ENCODE measurements around the gene C1orf115. TPM values are rescaled to one million over a fixed set of nuclear protein-coding genes. Genes with fewer than 3 reads are reported as not detected.
"Not testable (repeated sequence)": the region's sequence is repeated elsewhere in the genome, so short reads cannot be mapped to it uniquely, and the experiment has no call there.

C1orf115 gene
- total RNA-seq, 1 experiment from 2014 or later = 4.2 TPM

- H3K36me3 ChIP-seq (replicated peaks; ENCODE audit: control insufficient read depth, insufficient read depth, low read length) = no peaks in the 10 kb centered on the region; the same call in 1 of the 2 replicates
- DNase-seq = no peak
- H3K4me3 ChIP-seq (ENCODE audit: insufficient read depth, low read depth, low read length) = no peak overlapping the region
- H3K27me3 ChIP-seq (ENCODE audit: control insufficient read depth, insufficient read depth, low read length) = no peaks in the 10 kb centered on the region; the same call in 1 of the 2 replicates
Observed at GRCh38 chr1:220701974-220702373, 11.8 kb downstream of the C1orf115 start.

- DNase-seq = no peak
- no peaks in the 10 kb centered on the region for H3K36me3 ChIP-seq (replicated peaks; ENCODE audit: control insufficient read depth, insufficient read depth, low read length)
- H3K27me3 ChIP-seq (ENCODE audit: control insufficient read depth, insufficient read depth, low read length) = no peaks in the 10 kb centered on the region; the same call in 1 of the 2 replicates
- no peak overlapping the region for H3K4me3 ChIP-seq (ENCODE audit: insufficient read depth, low read depth, low read length)
Observed at GRCh38 chr1:220702733-220703270, 12.6 kb downstream of the C1orf115 start.

- no peaks in the 10 kb centered on the region for H3K36me3 ChIP-seq (replicated peaks; ENCODE audit: control insufficient read depth, insufficient read depth, low read length)
- no peak for DNase-seq
- no peak overlapping the region for H3K4me3 ChIP-seq (ENCODE audit: insufficient read depth, low read depth, low read length)
- H3K27me3 ChIP-seq (ENCODE audit: control insufficient read depth, insufficient read depth, low read length) = no peaks in the 10 kb centered on the region; the same call in 1 of the 2 replicates
Observed at GRCh38 chr1:220703305-220703704, 13.1 kb downstream of the C1orf115 start.

GRCh38 chr1:220705782-220706181 lies 15.6 kb downstream of the C1orf115 start:
- H3K4me3 ChIP-seq (ENCODE audit: insufficient read depth, low read depth, low read length) = no peak overlapping the region
- no peaks in the 10 kb centered on the region; the same call in 1 of the 2 replicates for H3K27me3 ChIP-seq (ENCODE audit: control insufficient read depth, insufficient read depth, low read length)
- DNase-seq = no peak
- H3K36me3 ChIP-seq (replicated peaks; ENCODE audit: control insufficient read depth, insufficient read depth, low read length) = no peaks in the 10 kb centered on the region

GRCh38 chr1:220706480-220706879 lies 16.3 kb downstream of the C1orf115 start:
- H3K36me3 ChIP-seq (replicated peaks; ENCODE audit: control insufficient read depth, insufficient read depth, low read length) = no peaks in the 10 kb centered on the region
- no peaks in the 10 kb centered on the region; the same call in 1 of the 2 replicates for H3K27me3 ChIP-seq (ENCODE audit: control insufficient read depth, insufficient read depth, low read length)
- H3K4me3 ChIP-seq (ENCODE audit: insufficient read depth, low read depth, low read length) = no peak overlapping the region
- no peak for DNase-seq

- H3K27me3 ChIP-seq (ENCODE audit: control insufficient read depth, insufficient read depth, low read length) = no peaks in the 10 kb centered on the region; the same call in 1 of the 2 replicates
- no peak for DNase-seq
- H3K4me3 ChIP-seq (ENCODE audit: insufficient read depth, low read depth, low read length) = no peak overlapping the region
- H3K36me3 ChIP-seq (replicated peaks; ENCODE audit: control insufficient read depth, insufficient read depth, low read length) = no peaks in the 10 kb centered on the region
Observed at GRCh38 chr1:220707160-220707559, 17.0 kb downstream of the C1orf115 start.

- Histone ChIP-seq H3K36me3 (replicated peaks; ENCODE audit: control insufficient read depth, insufficient read depth, low read length) (no peaks in the 10 kb centered on the region), H3K4me3 (ENCODE audit: insufficient read depth, low read depth, low read length) (no peak overlapping the region), H3K27me3 (ENCODE audit: control insufficient read depth, insufficient read depth, low read length) (no peaks in the 10 kb centered on the region; the same call in 1 of the 2 replicates)
- no peak for DNase-seq
Observed at GRCh38 chr1:220708244-220708643, 18.1 kb downstream of the C1orf115 start.

- H3K27me3 ChIP-seq (ENCODE audit: control insufficient read depth, insufficient read depth, low read length) = no peaks in the 10 kb centered on the region; the same call in 1 of the 2 replicates
- DNase-seq = no peak
- H3K36me3 ChIP-seq (replicated peaks; ENCODE audit: control insufficient read depth, insufficient read depth, low read length) = no peaks in the 10 kb centered on the region
- H3K4me3 ChIP-seq (ENCODE audit: insufficient read depth, low read depth, low read length) = no peak overlapping the region
Observed at GRCh38 chr1:220708936-220709801, 19.0 kb downstream of the C1orf115 start.

GRCh38 chr1:220710333-220710732 lies 20.2 kb downstream of the C1orf115 start:
- H3K4me3 ChIP-seq (ENCODE audit: insufficient read depth, low read depth, low read length) = no peak overlapping the region
- no peaks in the 10 kb centered on the region for H3K36me3 ChIP-seq (replicated peaks; ENCODE audit: control insufficient read depth, insufficient read depth, low read length)
- H3K27me3 ChIP-seq (ENCODE audit: control insufficient read depth, insufficient read depth, low read length) = no peaks in the 10 kb centered on the region; the same call in 1 of the 2 replicates
- no peak for DNase-seq

GRCh38 chr1:220711056-220711809 lies 21.1 kb downstream of the C1orf115 start:
- DNase-seq = no peak
- no peak overlapping the region for H3K4me3 ChIP-seq (ENCODE audit: insufficient read depth, low read depth, low read length)
- H3K36me3 ChIP-seq (replicated peaks; ENCODE audit: control insufficient read depth, insufficient read depth, low read length) = no peaks in the 10 kb centered on the region
- H3K27me3 ChIP-seq (ENCODE audit: control insufficient read depth, insufficient read depth, low read length) = no peaks in the 10 kb centered on the region; the same call in 1 of the 2 replicates

- not testable (repeated sequence) for H3K27me3 ChIP-seq (ENCODE audit: control insufficient read depth, insufficient read depth, low read length); H3K4me3 ChIP-seq (ENCODE audit: insufficient read depth, low read depth, low read length); H3K36me3 ChIP-seq (replicated peaks; ENCODE audit: control insufficient read depth, insufficient read depth, low read length); DNase-seq
Observed at GRCh38 chr1:220715986-220716385, 25.8 kb downstream of the C1orf115 start.

- no peak for DNase-seq
- Histone ChIP-seq H3K27me3 (ENCODE audit: control insufficient read depth, insufficient read depth, low read length) (no peaks in the 10 kb centered on the region), H3K4me3 (ENCODE audit: insufficient read depth, low read depth, low read length) (no peak overlapping the region), H3K36me3 (replicated peaks; ENCODE audit: control insufficient read depth, insufficient read depth, low read length) (no peaks in the 10 kb centered on the region)
Observed at GRCh38 chr1:220717800-220718640, 27.9 kb downstream of the C1orf115 start.

GRCh38 chr1:220721266-220721665 lies 31.1 kb downstream of the C1orf115 start:
- not testable (repeated sequence) for H3K4me3 ChIP-seq (ENCODE audit: insufficient read depth, low read depth, low read length); H3K27me3 ChIP-seq (ENCODE audit: control insufficient read depth, insufficient read depth, low read length); DNase-seq; H3K36me3 ChIP-seq (replicated peaks; ENCODE audit: control insufficient read depth, insufficient read depth, low read length)

GRCh38 chr1:220726634-220727033 lies 36.5 kb downstream of the C1orf115 start:
- Histone ChIP-seq H3K36me3 (replicated peaks; ENCODE audit: control insufficient read depth, insufficient read depth, low read length) (no peaks in the 10 kb centered on the region), H3K27me3 (ENCODE audit: control insufficient read depth, insufficient read depth, low read length) (no peaks in the 10 kb centered on the region; the same call in 1 of the 2 replicates), H3K4me3 (ENCODE audit: insufficient read depth, low read depth, low read length) (no peak overlapping the region)
- DNase-seq = peak; percentile 47
